ENCODE measurements around the gene COL13A1. TPM values are rescaled to one million over a fixed set of nuclear protein-coding genes. Genes with fewer than 3 reads are reported as not detected.

The COL13A1 gene
- total RNA-seq, 1 donor from 2014 or later: 2.5 TPM

DNA sequence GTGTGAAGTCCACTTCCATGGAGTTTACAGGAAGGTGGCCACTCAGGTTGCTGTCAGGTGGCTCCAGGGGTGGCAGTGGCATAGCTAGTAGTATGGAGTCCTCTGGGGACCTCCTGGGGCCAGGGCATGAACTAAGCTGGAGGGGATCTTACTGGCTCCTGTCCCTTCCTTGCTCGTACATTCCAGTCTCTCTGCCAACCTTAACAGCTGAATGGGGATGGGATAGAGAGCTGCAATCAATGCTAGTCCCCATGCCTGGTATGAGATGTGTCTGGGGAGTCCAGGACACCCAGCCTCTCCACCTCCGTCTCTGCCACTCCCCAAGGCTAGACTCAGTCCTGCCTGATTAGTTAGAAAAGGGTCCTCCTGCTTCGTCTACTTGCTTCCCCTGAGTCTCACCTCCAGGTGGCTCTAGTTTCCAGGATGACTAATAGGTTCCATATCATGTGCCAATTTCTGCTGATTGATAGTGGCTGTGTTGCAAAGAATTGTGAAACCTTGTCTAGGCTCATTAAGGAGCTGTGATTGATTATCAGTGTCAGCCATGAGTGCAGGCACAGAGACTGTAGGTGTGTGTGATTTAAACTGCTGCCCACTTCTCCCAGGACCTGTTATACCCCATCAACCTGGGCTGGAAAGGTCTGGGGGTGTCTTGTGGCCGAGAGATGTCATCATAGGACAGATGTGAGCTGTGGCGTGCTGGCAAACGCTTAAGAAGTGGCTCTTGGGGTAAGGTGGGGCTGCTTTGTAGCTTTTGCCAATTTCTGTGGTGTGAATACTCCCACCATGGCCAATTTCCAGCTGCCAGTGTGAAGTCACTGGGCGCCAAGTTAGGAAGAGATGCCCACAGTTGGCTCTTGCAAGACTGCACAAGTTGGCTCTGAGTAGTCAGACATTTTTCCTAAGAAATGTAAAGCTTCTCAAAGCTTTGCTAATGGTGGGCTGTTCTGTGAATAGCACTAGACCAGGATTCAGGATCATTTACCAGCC, 59.8 kb downstream of the COL13A1 start:
- intact Hi-C loops (cut with micrococcal nuclease): no loop called here
- Histone ChIP-seq H3K36me3 (no peaks in the 10 kb centered on the region), H3K9me3 (replicated peaks) (no peaks in the 10 kb centered on the region), H3K27ac (replicated peaks) (no peak overlapping the region), H3K4me1 (peaks cover 15% of the 10 kb centered on the region), H3K27me3 (ENCODE audit: low read depth) (peaks cover 13% of the 10 kb centered on the region), H3K4me3 (no peak overlapping the region)
- TF ChIP-seq, protein P1, sequence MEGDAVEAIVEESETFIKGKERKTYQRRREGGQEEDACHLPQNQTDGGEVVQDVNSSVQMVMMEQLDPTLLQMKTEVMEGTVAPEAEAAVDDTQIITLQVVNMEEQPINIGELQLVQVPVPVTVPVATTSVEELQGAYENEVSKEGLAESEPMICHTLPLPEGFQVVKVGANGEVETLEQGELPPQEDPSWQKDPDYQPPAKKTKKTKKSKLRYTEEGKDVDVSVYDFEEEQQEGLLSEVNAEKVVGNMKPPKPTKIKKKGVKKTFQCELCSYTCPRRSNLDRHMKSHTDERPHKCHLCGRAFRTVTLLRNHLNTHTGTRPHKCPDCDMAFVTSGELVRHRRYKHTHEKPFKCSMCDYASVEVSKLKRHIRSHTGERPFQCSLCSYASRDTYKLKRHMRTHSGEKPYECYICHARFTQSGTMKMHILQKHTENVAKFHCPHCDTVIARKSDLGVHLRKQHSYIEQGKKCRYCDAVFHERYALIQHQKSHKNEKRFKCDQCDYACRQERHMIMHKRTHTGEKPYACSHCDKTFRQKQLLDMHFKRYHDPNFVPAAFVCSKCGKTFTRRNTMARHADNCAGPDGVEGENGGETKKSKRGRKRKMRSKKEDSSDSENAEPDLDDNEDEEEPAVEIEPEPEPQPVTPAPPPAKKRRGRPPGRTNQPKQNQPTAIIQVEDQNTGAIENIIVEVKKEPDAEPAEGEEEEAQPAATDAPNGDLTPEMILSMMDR (IDR thresholded peaks at IDR 0.05; ENCODE audit: borderline replicate concordance): no peak
- no peak for DNase-seq

DNA sequence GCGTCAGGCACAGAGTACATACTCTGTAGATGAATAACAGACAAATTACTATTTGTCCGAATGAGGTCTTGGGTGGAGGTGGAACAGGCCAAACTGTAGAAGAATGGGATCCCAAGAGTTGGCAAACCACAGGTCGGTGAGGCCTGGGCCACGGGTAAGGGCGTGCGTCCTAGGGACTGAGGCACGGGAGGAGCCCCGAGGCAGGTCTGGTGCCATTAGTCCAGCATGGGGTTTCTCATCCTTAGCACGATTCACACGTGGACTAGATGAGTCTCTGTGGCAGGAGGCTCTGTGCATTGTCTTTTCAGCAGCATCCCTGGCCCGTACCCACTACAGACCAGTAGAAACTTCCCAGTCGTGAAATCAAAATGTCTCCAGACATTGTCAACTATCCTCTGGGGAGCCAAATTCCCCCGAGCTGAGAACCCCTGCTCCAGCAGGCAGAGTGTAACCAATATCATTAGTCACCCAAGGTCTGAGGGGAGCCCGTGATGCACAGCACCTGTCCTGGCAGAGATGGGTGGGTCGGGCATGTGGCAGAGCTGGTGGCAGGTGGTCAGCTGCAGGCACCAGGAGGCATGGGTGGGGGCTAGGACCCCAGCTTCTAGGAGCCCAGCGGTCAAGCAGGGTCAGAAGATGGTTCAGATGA, 61.3 kb downstream of the COL13A1 start:
- TF ChIP-seq, protein P1 (IDR thresholded peaks at IDR 0.05; ENCODE audit: borderline replicate concordance): no peak

DNA sequence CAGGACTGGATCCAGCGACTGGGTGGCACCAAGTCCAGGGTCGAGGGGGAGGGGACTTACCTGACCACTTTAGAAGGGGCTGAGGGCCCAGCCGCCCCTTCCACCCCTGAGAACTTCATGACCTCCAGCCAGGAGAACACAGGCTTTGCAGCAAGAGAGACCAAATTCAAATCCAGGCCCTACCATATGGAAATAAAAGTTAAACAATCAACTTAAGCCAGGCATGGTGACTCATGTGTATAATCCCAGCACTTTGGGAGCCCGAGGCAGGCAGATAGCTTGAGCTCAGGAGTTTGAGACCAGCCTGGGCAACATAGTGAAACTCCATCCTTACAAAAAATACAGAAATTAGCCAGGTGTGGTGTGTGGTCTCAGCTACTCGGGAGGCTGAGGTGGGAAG, 61.9 kb downstream of the COL13A1 start:
- H3K9me3 ChIP-seq (replicated peaks): no peaks in the 10 kb centered on the region
- no peaks in the 10 kb centered on the region for H3K36me3 ChIP-seq
- H3K27ac ChIP-seq (replicated peaks): no peak overlapping the region
- TF ChIP-seq, protein P1 (IDR thresholded peaks at IDR 0.05; ENCODE audit: borderline replicate concordance): no peak
- H3K27me3 ChIP-seq (ENCODE audit: low read depth): peaks cover 13% of the 10 kb centered on the region
- peaks cover 24% of the 10 kb centered on the region for H3K4me1 ChIP-seq
- intact Hi-C loops (cut with micrococcal nuclease): no loop called here
- no peak overlapping the region for H3K4me3 ChIP-seq
- no peak for DNase-seq

More for the DNA sequence above, 61.3 kb downstream of the COL13A1 start:
- intact Hi-C loops (cut with micrococcal nuclease): no loop called here
- no peak overlapping the region for H3K4me3 ChIP-seq
- H3K27me3 ChIP-seq (ENCODE audit: low read depth): peaks cover 13% of the 10 kb centered on the region
- peaks cover 24% of the 10 kb centered on the region for H3K4me1 ChIP-seq
- H3K27ac ChIP-seq (replicated peaks): no peak overlapping the region
- H3K9me3 ChIP-seq (replicated peaks): no peaks in the 10 kb centered on the region
- DNase-seq: no peak
- H3K36me3 ChIP-seq: no peaks in the 10 kb centered on the region

DNA sequence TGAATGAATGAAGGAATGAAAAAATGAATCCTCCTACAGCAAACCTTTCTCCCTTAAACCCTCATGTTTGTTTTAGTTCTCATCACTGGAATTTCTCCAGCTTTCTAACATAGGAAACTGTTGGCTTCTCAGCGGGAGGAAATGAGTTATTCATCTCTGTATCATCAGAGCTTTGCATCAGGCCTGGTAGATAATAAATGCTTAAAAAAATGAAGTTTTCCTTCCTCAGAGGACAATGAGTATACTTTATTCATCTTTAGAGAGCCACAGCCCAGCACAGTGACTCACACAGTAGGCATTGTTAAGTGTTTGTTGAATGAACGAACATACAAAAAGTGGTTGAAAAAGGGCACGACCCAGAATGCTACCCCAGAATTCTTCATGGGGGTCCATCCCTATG, 62.6 kb downstream of the COL13A1 start:
- intact Hi-C loops (cut with micrococcal nuclease): no loop called here
- TF ChIP-seq, protein P1 (IDR thresholded peaks at IDR 0.05; ENCODE audit: borderline replicate concordance): no peak
- Histone ChIP-seq H3K4me1 (peaks cover 24% of the 10 kb centered on the region), H3K36me3 (no peaks in the 10 kb centered on the region), H3K27ac (replicated peaks) (no peak overlapping the region), H3K4me3 (no peak overlapping the region), H3K27me3 (ENCODE audit: low read depth) (peaks cover 13% of the 10 kb centered on the region), H3K9me3 (replicated peaks) (no peaks in the 10 kb centered on the region)
- no peak for DNase-seq

DNA sequence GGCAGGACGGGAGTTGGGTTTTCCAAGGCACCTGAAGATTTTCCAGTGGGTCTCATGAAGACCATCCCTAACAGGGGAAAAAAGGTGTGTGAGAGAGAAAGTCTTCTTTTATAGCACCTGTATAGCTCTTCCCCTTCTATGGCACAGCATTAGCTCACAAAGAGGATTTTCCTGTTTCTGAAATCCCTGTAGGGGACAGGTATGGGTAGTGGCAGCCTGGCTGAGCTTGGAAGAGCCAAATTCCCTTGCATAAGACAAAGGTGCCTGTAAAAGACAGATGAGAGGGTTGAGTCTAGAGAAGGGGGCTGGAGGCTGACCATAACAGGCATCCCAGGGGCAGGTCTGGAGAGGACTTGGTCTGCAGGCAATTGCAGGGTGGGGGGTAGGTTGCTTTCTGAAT, 63.7 kb downstream of the COL13A1 start:
- Histone ChIP-seq H3K9me3 (replicated peaks) (no peaks in the 10 kb centered on the region), H3K27ac (replicated peaks) (no peak overlapping the region), H3K4me3 (no peak overlapping the region), H3K36me3 (no peaks in the 10 kb centered on the region), H3K27me3 (ENCODE audit: low read depth) (peaks cover 15% of the 10 kb centered on the region), H3K4me1 (peaks cover 24% of the 10 kb centered on the region)
- TF ChIP-seq, protein P1 (IDR thresholded peaks at IDR 0.05; ENCODE audit: borderline replicate concordance): no peak
- intact Hi-C loops (cut with micrococcal nuclease): no loop called here
- DNase-seq: no peak
